ENCODE results near the gene CHRNG.

- TF ChIP-seq CTCF (IDR thresholded peaks at IDR 0.05; ENCODE audit: borderline replicate concordance, extremely low read depth, low read length, poor library complexity, severe bottlenecking) (no peak), EZH2 (IDR thresholded peaks at IDR 0.05; ENCODE audit: borderline replicate concordance, low read depth, low read length, severe bottlenecking) (no peak)
These were observed 8.5 kb downstream of the CHRNG start for GRCh38 chr2:232547991-232548390.
